ENCODE results near the gene SGCE. TPM values are rescaled to one million over a fixed set of nuclear protein-coding genes. Genes with fewer than 3 reads are reported as not detected.

SGCE gene
- polyA plus RNA-seq, 1 experiment, result 76.1 TPM

GRCh38 chr7:94635687-94636086 is 20.2 kb downstream of the SGCE start:
- H3K27ac ChIP-seq (ENCODE audit: low read depth, low read length), result no peak overlapping the region
- H3K4me3 ChIP-seq (ENCODE audit: low read depth, low read length), result no peak overlapping the region
- ChIA-PET POLR2A (no interaction called here), CTCF (no interaction called here)
- no peak for DNase-seq (ENCODE audit: low read depth, low spot score)
- H3K9me3 ChIP-seq (ENCODE audit: control insufficient read depth, insufficient read depth, low read length), result no peaks in the 10 kb centered on the region
- H3K27me3 ChIP-seq (ENCODE audit: control insufficient read depth, insufficient read depth, low read length), result no peaks in the 10 kb centered on the region
- TF ChIP-seq, protein P1, sequence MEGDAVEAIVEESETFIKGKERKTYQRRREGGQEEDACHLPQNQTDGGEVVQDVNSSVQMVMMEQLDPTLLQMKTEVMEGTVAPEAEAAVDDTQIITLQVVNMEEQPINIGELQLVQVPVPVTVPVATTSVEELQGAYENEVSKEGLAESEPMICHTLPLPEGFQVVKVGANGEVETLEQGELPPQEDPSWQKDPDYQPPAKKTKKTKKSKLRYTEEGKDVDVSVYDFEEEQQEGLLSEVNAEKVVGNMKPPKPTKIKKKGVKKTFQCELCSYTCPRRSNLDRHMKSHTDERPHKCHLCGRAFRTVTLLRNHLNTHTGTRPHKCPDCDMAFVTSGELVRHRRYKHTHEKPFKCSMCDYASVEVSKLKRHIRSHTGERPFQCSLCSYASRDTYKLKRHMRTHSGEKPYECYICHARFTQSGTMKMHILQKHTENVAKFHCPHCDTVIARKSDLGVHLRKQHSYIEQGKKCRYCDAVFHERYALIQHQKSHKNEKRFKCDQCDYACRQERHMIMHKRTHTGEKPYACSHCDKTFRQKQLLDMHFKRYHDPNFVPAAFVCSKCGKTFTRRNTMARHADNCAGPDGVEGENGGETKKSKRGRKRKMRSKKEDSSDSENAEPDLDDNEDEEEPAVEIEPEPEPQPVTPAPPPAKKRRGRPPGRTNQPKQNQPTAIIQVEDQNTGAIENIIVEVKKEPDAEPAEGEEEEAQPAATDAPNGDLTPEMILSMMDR (IDR thresholded peaks at IDR 0.05; ENCODE audit: low read depth, low read length), result no peak

DNA sequence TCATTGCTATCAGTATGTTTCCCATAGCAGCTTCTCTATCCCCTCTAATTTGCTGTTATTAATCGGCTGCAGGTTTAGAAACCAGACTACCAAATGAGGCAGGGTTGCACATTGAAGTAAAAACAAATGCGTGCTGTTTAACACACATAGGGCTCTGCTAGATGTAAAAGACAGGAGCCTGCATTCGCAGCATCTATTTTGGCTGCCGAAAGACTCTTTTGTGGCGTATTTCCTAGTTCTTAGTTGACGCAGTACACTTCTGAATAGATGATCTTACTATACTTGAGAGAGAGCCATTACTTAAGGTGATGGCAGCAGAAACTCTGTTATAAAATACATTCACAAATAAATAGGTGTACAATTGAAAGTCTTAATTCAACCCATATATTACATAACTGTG is 21.4 kb downstream of the SGCE start:
- no peak overlapping the region for H3K4me3 ChIP-seq (ENCODE audit: low read depth, low read length)
- CTCF ChIA-PET, result interaction anchor here (1.1 kb wide), 1 partner anchor 340 kb away, joined by 3 read pairs; no protein-coding TSS in a partner anchor
- no peaks in the 10 kb centered on the region for H3K9me3 ChIP-seq (ENCODE audit: control insufficient read depth, insufficient read depth, low read length)
- POLR2A ChIA-PET, result no interaction called here
- TF ChIP-seq, protein P1 (IDR thresholded peaks at IDR 0.05; ENCODE audit: low read depth, low read length), result no peak
- no peak overlapping the region for H3K27ac ChIP-seq (ENCODE audit: low read depth, low read length)
- DNase-seq (ENCODE audit: low read depth, low spot score), result no peak
- no peaks in the 10 kb centered on the region for H3K27me3 ChIP-seq (ENCODE audit: control insufficient read depth, insufficient read depth, low read length)

DNA sequence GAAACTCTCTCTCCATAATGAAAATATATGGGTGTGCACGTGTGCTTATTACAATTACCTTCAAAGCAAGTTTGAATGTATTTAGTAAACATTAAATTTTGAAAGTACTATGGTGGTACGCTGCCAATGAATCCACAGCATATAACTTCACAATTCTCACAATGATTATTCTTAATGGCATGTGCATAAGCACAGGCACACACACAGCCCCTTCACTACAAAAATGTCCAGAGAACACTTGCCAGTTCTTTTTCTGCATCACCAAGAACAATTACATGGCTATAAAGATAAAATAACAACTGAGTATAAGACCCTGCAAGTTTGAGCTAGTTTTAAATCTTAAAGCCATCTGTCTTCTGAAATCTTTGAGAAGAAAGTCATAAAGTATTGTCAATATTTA is 22.2 kb downstream of the SGCE start:
- Histone ChIP-seq H3K9me3 (ENCODE audit: control insufficient read depth, insufficient read depth, low read length) (no peaks in the 10 kb centered on the region), H3K27ac (ENCODE audit: low read depth, low read length) (no peak overlapping the region), H3K4me3 (ENCODE audit: low read depth, low read length) (no peak overlapping the region), H3K27me3 (ENCODE audit: control insufficient read depth, insufficient read depth, low read length) (no peaks in the 10 kb centered on the region)
- TF ChIP-seq, protein P1 (IDR thresholded peaks at IDR 0.05; ENCODE audit: low read depth, low read length), result no peak
- no peak for DNase-seq (ENCODE audit: low read depth, low spot score)
- ChIA-PET CTCF (interaction anchor here (1.4 to 1.6 kb wide), 2 partner anchors 22 to 23 kb away, joined by 3 to 4 read pairs; partner anchors contain the start of gene SGCE), POLR2A (no interaction called here)

DNA sequence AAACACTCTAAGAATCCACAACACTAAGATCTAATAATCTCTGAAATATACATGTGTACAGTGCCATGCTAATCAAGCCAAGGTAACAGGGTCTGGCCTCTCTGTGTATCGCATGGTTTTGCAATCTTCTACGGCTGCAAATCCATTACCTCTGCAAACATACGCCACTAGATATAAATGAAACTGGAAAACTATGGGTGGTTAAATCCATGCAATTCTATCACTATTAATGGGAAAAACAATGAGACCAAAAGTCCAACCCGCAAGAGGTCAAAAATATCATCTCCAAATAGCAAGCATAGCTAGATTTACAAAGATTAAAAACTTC is 23.0 kb downstream of the SGCE start:
- TF ChIP-seq, protein P1 (IDR thresholded peaks at IDR 0.05; ENCODE audit: low read depth, low read length), result no peak
- H3K27ac ChIP-seq (ENCODE audit: low read depth, low read length), result no peak overlapping the region
- no peak overlapping the region for H3K4me3 ChIP-seq (ENCODE audit: low read depth, low read length)
- no peak for DNase-seq (ENCODE audit: low read depth, low spot score)
- ChIA-PET POLR2A (interaction anchor here (0.7 kb wide), 1 partner anchor 8 kb away, joined by 3 read pairs; no protein-coding TSS in a partner anchor), CTCF (interaction anchor here (1.4 to 1.6 kb wide), 2 partner anchors 23 to 24 kb away, joined by 3 to 4 read pairs; partner anchors contain the start of gene SGCE)
- no peaks in the 10 kb centered on the region for H3K9me3 ChIP-seq (ENCODE audit: control insufficient read depth, insufficient read depth, low read length)
- no peaks in the 10 kb centered on the region for H3K27me3 ChIP-seq (ENCODE audit: control insufficient read depth, insufficient read depth, low read length)

DNA sequence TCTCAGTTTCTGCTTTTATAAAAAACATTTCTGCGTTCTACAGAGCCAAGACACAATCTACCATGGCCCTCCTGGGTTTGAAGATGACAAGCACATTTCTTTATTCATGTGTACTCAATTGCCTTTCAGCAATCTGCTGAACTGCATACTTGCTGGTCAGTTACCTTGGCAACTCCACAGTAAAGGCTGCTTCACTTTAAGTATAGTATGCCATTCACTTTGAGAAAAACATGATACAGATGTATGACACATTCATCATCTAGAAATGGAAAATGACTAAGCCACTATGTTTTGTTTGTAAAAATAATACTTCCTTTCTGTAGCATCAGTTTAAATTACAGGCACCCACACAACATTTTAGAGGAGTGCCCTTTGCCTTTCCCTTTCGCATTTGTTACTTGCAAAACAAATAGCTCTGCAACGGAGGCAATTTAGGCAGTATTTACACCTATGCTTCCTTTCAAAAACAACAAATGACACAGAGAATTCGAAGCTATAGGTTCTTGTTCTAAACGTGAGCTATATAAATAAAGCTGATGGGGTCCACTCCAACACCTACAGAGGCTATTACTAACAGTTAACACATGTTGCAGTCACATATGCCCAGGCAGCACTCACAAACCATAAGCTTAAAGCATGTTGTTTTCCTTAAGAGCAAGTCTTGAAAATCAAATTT is 23.5 kb downstream of the SGCE start:
- DNase-seq (ENCODE audit: low read depth, low spot score), result no peak
- CTCF ChIA-PET, result interaction anchor here (1.4 to 1.6 kb wide), 2 partner anchors 23 to 24 kb away, joined by 3 to 4 read pairs; partner anchors contain the start of gene SGCE
- TF ChIP-seq, protein P1 (IDR thresholded peaks at IDR 0.05; ENCODE audit: low read depth, low read length), result no peak
- Histone ChIP-seq H3K4me3 (ENCODE audit: low read depth, low read length) (no peak overlapping the region), H3K27me3 (ENCODE audit: control insufficient read depth, insufficient read depth, low read length) (no peaks in the 10 kb centered on the region), H3K27ac (ENCODE audit: low read depth, low read length) (no peak overlapping the region), H3K9me3 (ENCODE audit: control insufficient read depth, insufficient read depth, low read length) (no peaks in the 10 kb centered on the region)
- POLR2A ChIA-PET, result interaction anchor here (0.7 kb wide), 1 partner anchor 9 kb away, joined by 3 read pairs; no protein-coding TSS in a partner anchor

All from AG04450 (cell line).